ENCODE results near the gene TSPAN9. TPM values are rescaled to one million over a fixed set of nuclear protein-coding genes. Genes with fewer than 3 reads are reported as not detected.
A peak's percentile ranks its signal among the peaks of the same experiment; 100 is the strongest.

TSPAN9 gene
- total RNA-seq, 1 donor, result 13.0 TPM

GRCh38 chr12:3191450-3191849, 114.3 kb downstream of the TSPAN9 start:
- Histone ChIP-seq H3K79me2 (ENCODE audit: insufficient read depth, low read length) (no peaks in the 10 kb centered on the region), H2AFZ (ENCODE audit: low read length) (no peak overlapping the region), H3K27ac (ENCODE audit: low read depth, low read length) (no peak overlapping the region), H3K4me3 (ENCODE audit: insufficient read depth, low read length) (no peak overlapping the region), H3K4me2 (ENCODE audit: insufficient read depth, low read length) (no peak overlapping the region), H3K9me3 (ENCODE audit: low read depth, low read length) (no peaks in the 10 kb centered on the region), H3K27me3 (ENCODE audit: insufficient read depth, low read length) (peaks cover 39% of the 10 kb centered on the region), H4K20me1 (ENCODE audit: insufficient read depth, low read length) (peaks cover 39% of the 10 kb centered on the region), H3K36me3 (ENCODE audit: insufficient read depth, low read length) (no peaks in the 10 kb centered on the region), H3K4me1 (ENCODE audit: insufficient read depth, low read length) (no peaks in the 10 kb centered on the region)
- DNase-seq (ENCODE audit: insufficient read length, low spot score, missing footprints), result peak; percentile 41
- TF ChIP-seq CTCF (IDR thresholded peaks at IDR 0.05; ENCODE audit: extremely low read depth, low read depth, low read length), result no peak

- Histone ChIP-seq H3K4me2 (ENCODE audit: insufficient read depth, low read length) (no peak overlapping the region), H3K4me1 (ENCODE audit: insufficient read depth, low read length) (no peaks in the 10 kb centered on the region), H2AFZ (ENCODE audit: low read length) (no peak overlapping the region), H3K79me2 (ENCODE audit: insufficient read depth, low read length) (no peaks in the 10 kb centered on the region), H4K20me1 (ENCODE audit: insufficient read depth, low read length) (peaks cover 44% of the 10 kb centered on the region), H3K9me3 (ENCODE audit: low read depth, low read length) (no peaks in the 10 kb centered on the region), H3K27me3 (ENCODE audit: insufficient read depth, low read length) (peaks cover 46% of the 10 kb centered on the region), H3K4me3 (ENCODE audit: insufficient read depth, low read length) (no peak overlapping the region), H3K36me3 (ENCODE audit: insufficient read depth, low read length) (no peaks in the 10 kb centered on the region), H3K27ac (ENCODE audit: low read depth, low read length) (no peak overlapping the region)
- no peak for TF ChIP-seq CTCF (IDR thresholded peaks at IDR 0.05; ENCODE audit: extremely low read depth, low read depth, low read length)
- peak; percentile 73 for DNase-seq (ENCODE audit: insufficient read length, low spot score, missing footprints)
Measured at GRCh38 chr12:3192221-3192620, 115.0 kb downstream of the TSPAN9 start.

- H3K4me2 ChIP-seq (ENCODE audit: insufficient read depth, low read length), result no peak overlapping the region
- DNase-seq (ENCODE audit: insufficient read length, low spot score, missing footprints), result no peak
- H3K9me3 ChIP-seq (ENCODE audit: low read depth, low read length), result no peaks in the 10 kb centered on the region
- H3K36me3 ChIP-seq (ENCODE audit: insufficient read depth, low read length), result no peaks in the 10 kb centered on the region
- H3K4me3 ChIP-seq (ENCODE audit: insufficient read depth, low read length), result no peak overlapping the region
- no peaks in the 10 kb centered on the region for H3K4me1 ChIP-seq (ENCODE audit: insufficient read depth, low read length)
- no peaks in the 10 kb centered on the region for H3K79me2 ChIP-seq (ENCODE audit: insufficient read depth, low read length)
- H3K27me3 ChIP-seq (ENCODE audit: insufficient read depth, low read length), result peaks cover 49% of the 10 kb centered on the region
- H3K27ac ChIP-seq (ENCODE audit: low read depth, low read length), result no peak overlapping the region
- TF ChIP-seq CTCF (IDR thresholded peaks at IDR 0.05; ENCODE audit: extremely low read depth, low read depth, low read length), result no peak
- H4K20me1 ChIP-seq (ENCODE audit: insufficient read depth, low read length), result peaks cover 44% of the 10 kb centered on the region
- H2AFZ ChIP-seq (ENCODE audit: low read length), result no peak overlapping the region
Measured at GRCh38 chr12:3193131-3193530, 116.0 kb downstream of the TSPAN9 start.

- H2AFZ ChIP-seq (ENCODE audit: low read length), result no peak overlapping the region
- H3K4me3 ChIP-seq (ENCODE audit: insufficient read depth, low read length), result no peak overlapping the region
- no peak for DNase-seq (ENCODE audit: insufficient read length, low spot score, missing footprints)
- H3K36me3 ChIP-seq (ENCODE audit: insufficient read depth, low read length), result no peaks in the 10 kb centered on the region
- H3K9me3 ChIP-seq (ENCODE audit: low read depth, low read length), result no peaks in the 10 kb centered on the region
- H3K4me2 ChIP-seq (ENCODE audit: insufficient read depth, low read length), result no peak overlapping the region
- no peak overlapping the region for H3K27ac ChIP-seq (ENCODE audit: low read depth, low read length)
- H3K27me3 ChIP-seq (ENCODE audit: insufficient read depth, low read length), result peaks cover 50% of the 10 kb centered on the region
- peaks cover 39% of the 10 kb centered on the region for H4K20me1 ChIP-seq (ENCODE audit: insufficient read depth, low read length)
- H3K79me2 ChIP-seq (ENCODE audit: insufficient read depth, low read length), result no peaks in the 10 kb centered on the region
- no peak for TF ChIP-seq CTCF (IDR thresholded peaks at IDR 0.05; ENCODE audit: extremely low read depth, low read depth, low read length)
- no peaks in the 10 kb centered on the region for H3K4me1 ChIP-seq (ENCODE audit: insufficient read depth, low read length)
Measured at GRCh38 chr12:3193755-3194154, 116.6 kb downstream of the TSPAN9 start.

All from osteoblast (primary cell).